Ishikawa (cell line): Measurements from ENCODE around the gene CCDC57.

Experiments used
- CEBPB ChIP-seq: IDR thresholded peaks from 2 replicates; pipeline ENCODE4 v1.6.1; 2012
- EGR1 ChIP-seq: IDR thresholded peaks from 2 replicates; pipeline ENCODE4 v1.6.1; 2012
- EP300 ChIP-seq: IDR thresholded peaks from 2 replicates; pipeline ENCODE4 v1.6.1; 2012; ENCODE audit warnings: borderline replicate concordance
- FOXM1 ChIP-seq: IDR thresholded peaks from 2 replicates; pipeline ENCODE4 v1.6.1; 2012; ENCODE audit warnings: low read depth, borderline replicate concordance
- NFIC ChIP-seq: IDR thresholded peaks from 2 replicates; pipeline ENCODE4 v1.6.1; 2012
- RAD21 ChIP-seq: IDR thresholded peaks from 2 replicates; pipeline ENCODE4 v1.6.1; 2012; ENCODE audit warnings: low read depth
- REST ChIP-seq: IDR thresholded peaks from 2 replicates; pipeline ENCODE4 v1.6.1; 2012; ENCODE audit warnings: low read depth, mild to moderate bottlenecking
- TAF1 ChIP-seq: IDR thresholded peaks from 2 replicates; pipeline ENCODE4 v1.6.1; 2012; ENCODE audit warnings: low read depth, mild to moderate bottlenecking
- YY1 ChIP-seq: IDR thresholded peaks from 2 replicates; pipeline ENCODE4 v1.6.1; 2012; ENCODE audit warnings: low read depth

GRCh38 chr17:82219753-82220709 lies 7.4 kb upstream of the CCDC57 start:
- TF ChIP-seq RAD21 (no peak), YY1 (no peak), EGR1 (no peak), EP300 (no peak), CEBPB (no peak), TAF1 (no peak), REST (no peak), NFIC (no peak), FOXM1 (no peak)
